ENCODE data around the gene POMP.

DNA sequence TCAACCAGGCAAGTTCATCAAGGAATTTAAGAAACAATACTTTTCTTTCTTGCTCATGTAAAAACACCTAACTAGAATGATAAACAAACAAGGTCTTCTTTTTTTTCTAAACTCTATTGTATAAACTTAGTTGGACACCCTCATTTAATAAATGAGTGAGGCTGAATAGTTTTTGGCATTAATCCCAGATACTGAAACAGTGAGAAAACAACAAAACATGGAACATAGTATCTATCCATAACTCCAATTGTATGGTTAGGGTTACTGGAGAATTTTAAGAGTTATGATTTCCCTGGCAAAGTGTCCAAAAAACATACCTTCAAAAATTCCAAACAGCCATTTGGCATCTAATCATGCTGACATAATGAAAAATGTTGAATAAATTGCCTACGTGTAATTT, 5.8 kb upstream of the POMP start:
- TF ChIP-seq, protein P1, sequence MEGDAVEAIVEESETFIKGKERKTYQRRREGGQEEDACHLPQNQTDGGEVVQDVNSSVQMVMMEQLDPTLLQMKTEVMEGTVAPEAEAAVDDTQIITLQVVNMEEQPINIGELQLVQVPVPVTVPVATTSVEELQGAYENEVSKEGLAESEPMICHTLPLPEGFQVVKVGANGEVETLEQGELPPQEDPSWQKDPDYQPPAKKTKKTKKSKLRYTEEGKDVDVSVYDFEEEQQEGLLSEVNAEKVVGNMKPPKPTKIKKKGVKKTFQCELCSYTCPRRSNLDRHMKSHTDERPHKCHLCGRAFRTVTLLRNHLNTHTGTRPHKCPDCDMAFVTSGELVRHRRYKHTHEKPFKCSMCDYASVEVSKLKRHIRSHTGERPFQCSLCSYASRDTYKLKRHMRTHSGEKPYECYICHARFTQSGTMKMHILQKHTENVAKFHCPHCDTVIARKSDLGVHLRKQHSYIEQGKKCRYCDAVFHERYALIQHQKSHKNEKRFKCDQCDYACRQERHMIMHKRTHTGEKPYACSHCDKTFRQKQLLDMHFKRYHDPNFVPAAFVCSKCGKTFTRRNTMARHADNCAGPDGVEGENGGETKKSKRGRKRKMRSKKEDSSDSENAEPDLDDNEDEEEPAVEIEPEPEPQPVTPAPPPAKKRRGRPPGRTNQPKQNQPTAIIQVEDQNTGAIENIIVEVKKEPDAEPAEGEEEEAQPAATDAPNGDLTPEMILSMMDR (IDR thresholded peaks at IDR 0.05), result no peak
- no peak for TF ChIP-seq POLR2A (IDR thresholded peaks at IDR 0.05)

Measured in right lobe of liver (tissue), 4 donors.